HepG2 (cell line): Measurements from ENCODE around the gene AMOT. TPM values are rescaled to one million over a fixed set of nuclear protein-coding genes. Genes with fewer than 3 reads are reported as not detected.

Source experiments
- ATAC-seq: fragments of 200-7000 bp; cut with Tn5 transposase; 3 replicates; pipeline ENCODE4 v1.9.1; 2020; ENCODE audit warnings: mild to moderate bottlenecking, moderate library complexity
- BruUV-seq: library from RNA; stranded (reverse); fragments of 400-500 nt; replicated peaks from 2 replicates; lab custom pipeline; 2021; lab: Mats Ljungman, UMichigan
- CTCF ChIA-PET: fragments of 300-600 bp; formaldehyde crosslinking; extraction: SDS; loops from one replicate; lab custom pipeline; 2021; ENCODE audit warnings: low total read pairs, inconsistent platforms, low intra/inter-chr PET ratio; lab: Yijun Ruan, JAX
- POLR2A ChIA-PET: fragments of 350-600 bp; sonication (Branson Sonifier 250); formaldehyde crosslinking; loops from one replicate; lab custom pipeline; 2020; ENCODE audit warnings: antibody characterized with exemption, inconsistent platforms; lab: Yijun Ruan, JAX
- DNase-seq: peaks from one replicate; pipeline ENCODE4 v3.0.0-alpha.2; 2015; ENCODE audit warnings: low spot score
- FAIRE-seq: peaks from 3 replicates; lab custom pipeline; 2011; peaks lifted over from hg19 to GRCh38; lab: Jason Lieb, UNC
- H2AFZ ChIP-seq: one replicate; pipeline ENCODE4 v1.6.1; 2011; ENCODE audit warnings: low read length, inconsistent platforms
- H3K27ac ChIP-seq: fragments of 300-600 bp; 3 replicates; pipeline ENCODE4 v1.8.0; 2011; ENCODE audit warnings: mixed run types, mild to moderate bottlenecking, mixed read lengths, low read length, inconsistent platforms; ENCODE audit not compliant: insufficient read depth; ENCODE audit errors: extremely low read length
- H3K27me3 ChIP-seq, 2 experiments: fragments of 200-600 bp in 1 of 2; 2 replicates in 1 of 2; 3 replicates in 1 of 2; pipeline versions ENCODE4 v1.6.0 to v1.8.0; 2011; ENCODE audit warnings: low read length in 2 of 2, mild to moderate bottlenecking in 2 of 2, moderate library complexity in 2 of 2, inconsistent platforms in 1 of 2; ENCODE audit not compliant: insufficient read depth in 2 of 2, control insufficient read depth in 1 of 2
- H3K36me3 ChIP-seq, 2 experiments: fragments of 200-600 bp in 1 of 2; replicated peaks in 1 of 2; 2 replicates in 1 of 2; 3 replicates in 1 of 2; pipeline versions ENCODE4 v1.5.1 to v1.8.0; 2011; ENCODE audit warnings: low read length in 2 of 2, inconsistent platforms in 1 of 2; ENCODE audit not compliant: insufficient read depth in 2 of 2, control insufficient read depth in 1 of 2
- H3K4me1 ChIP-seq: 2 replicates; pipeline ENCODE4 v1.5.1; 2012; ENCODE audit warnings: low read length, inconsistent platforms; ENCODE audit not compliant: insufficient read depth
- H3K4me2 ChIP-seq: 2 replicates; pipeline ENCODE4 v1.6.0; 2011; ENCODE audit warnings: low read depth, low read length, inconsistent platforms
- H3K4me3 ChIP-seq, 3 experiments: fragments of 200-600 bp in 1 of 3; sonication (generic), shearing (Covaris generic) in 1 of 3; replicated peaks in 1 of 3; 2 replicates each; pipeline ENCODE4 v1.5.1; 2011 to 2016; ENCODE audit warnings: low read length in 3 of 3, inconsistent platforms in 2 of 3, low read depth in 2 of 3, mild to moderate bottlenecking in 2 of 3, control low read depth in 1 of 3, mixed read lengths in 1 of 3; ENCODE audit not compliant: insufficient read depth in 1 of 3
- H3K79me2 ChIP-seq: one replicate; pipeline ENCODE4 v1.6.1; 2011; ENCODE audit warnings: low read length, inconsistent platforms; ENCODE audit not compliant: insufficient read depth
- H3K9ac ChIP-seq: 2 replicates; pipeline ENCODE4 v1.6.0; 2011; ENCODE audit warnings: mild to moderate bottlenecking, low read depth, low read length, inconsistent platforms; ENCODE audit not compliant: insufficient read depth
- H3K9me3 ChIP-seq: 2 replicates; pipeline ENCODE4 v1.5.1; 2012; ENCODE audit warnings: mild to moderate bottlenecking, low read length
- H4K20me1 ChIP-seq: 2 replicates; pipeline ENCODE4 v1.6.0; 2011; ENCODE audit warnings: inconsistent platforms, mild to moderate bottlenecking, low read length, moderate library complexity; ENCODE audit not compliant: insufficient read depth
- ARID5B ChIP-seq: IDR thresholded peaks from 2 replicates; pipeline ENCODE4 v1.4.0; 2020; ENCODE audit warnings: mild to moderate bottlenecking, missing genetic modification reagents
- FOXA1 ChIP-seq, 2 experiments: fragments of 450-650 bp in 1 of 2; sonication (generic) in 1 of 2; formaldehyde crosslinking in 1 of 2; IDR thresholded peaks; 2 replicates each; pipeline versions ENCODE4 v1.4.0 to v1.6.1; 2016 to 2020; ENCODE audit warnings: missing genetic modification reagents in 1 of 2
- HMGA1 ChIP-seq: sonication (generic); formaldehyde crosslinking; conservative IDR thresholded peaks from 2 replicates; pipeline ENCODE4 v1.4.0; 2020; ENCODE audit warnings: missing genetic modification reagents
- HOXA7 ChIP-seq: sonication (generic); formaldehyde crosslinking; IDR thresholded peaks from 2 replicates; pipeline ENCODE4 v1.8.1; 2022; ENCODE audit warnings: mild to moderate bottlenecking, missing genetic modification reagents, moderate library complexity
- TAF1 ChIP-seq: sonication (generic); formaldehyde crosslinking; IDR thresholded peaks from 2 replicates; pipeline ENCODE4 v1.4.0; 2020; ENCODE audit warnings: missing genetic modification reagents
- ZNF326 ChIP-seq: sonication (generic); formaldehyde crosslinking; IDR thresholded peaks from 2 replicates; pipeline ENCODE4 v1.4.0; 2020; ENCODE audit warnings: missing genetic modification reagents, borderline replicate concordance
- WGBS: methylation state at CpG from one replicate; pipeline ENCODE4 v1.1.6; 2017; ENCODE audit warnings: low lambda C conversion rate; 5-methylcytosine and 5-hydroxymethylcytosine counted together
- in situ Hi-C: cut with HindIII; loops from 2 replicates; pipeline ENCODE4 v1.10.0; 2017; ENCODE audit warnings: low pct_unique_long_range_greater_than_20kb; ENCODE audit not compliant: extremely low pct_ligation_motif_present
- intact Hi-C: fragments of 100-400 bp; cut with micrococcal nuclease; formaldehyde crosslinking; loops from one replicate; pipeline ENCODE4 v1.10.0; 2022; ENCODE audit not compliant: unreplicated experiment
- polyA plus RNA-seq, 8 experiments: library from polyadenylated mRNA; depleted of rRNA in 3 of 8; stranded (reverse) in 7 of 8; unstranded in 1 of 8; fragments of >200 nt; fragmentation: Illumina TruSeq in 4 of 8; extraction: Trizol in 4 of 8; gene quantifications; 2 replicates each; pipeline versions ENCODE4 v1.2.1 to v1.2.3, GENCODE V29; 2011 to 2016; ENCODE audit warnings: low read depth in 4 of 8, missing spikeins in 1 of 8, mixed read lengths in 1 of 8; ENCODE audit not compliant: insufficient read depth in 1 of 8
- total RNA-seq, 5 experiments: library from RNA; depleted of rRNA; stranded (reverse); fragments of >200 nt; fragmentation: Illumina TruSeq; extraction: Trizol; gene quantifications; 2 replicates each; pipeline ENCODE4 v1.2.3, GENCODE V29; 2016; ENCODE audit warnings: low read depth in 1 of 5
- TF ChIP-seq, protein P1 (sequence below): sonication (generic); formaldehyde crosslinking; IDR thresholded peaks from 2 replicates; pipeline ENCODE4 v1.5.0; 2020; ENCODE audit warnings: mild to moderate bottlenecking, missing genetic modification reagents
- TF ChIP-seq, protein P2 (sequence below), 2 experiments: sonication (generic) in 1 of 2; formaldehyde crosslinking in 1 of 2; IDR thresholded peaks; 2 replicates each; pipeline versions ENCODE4 v1.5.1 to v1.6.1; 2011 to 2020; ENCODE audit warnings: borderline replicate concordance in 1 of 2, low read depth in 1 of 2, low read length in 1 of 2, mild to moderate bottlenecking in 1 of 2, missing genetic modification reagents in 1 of 2, moderate library complexity in 1 of 2

The AMOT gene
- total and polyA plus RNA-seq, 2 of the 13 experiments (the other 11 are each of a cell fraction or from before 2014, with no cell fraction given): 0.13 to 0.91 TPM

DNA sequence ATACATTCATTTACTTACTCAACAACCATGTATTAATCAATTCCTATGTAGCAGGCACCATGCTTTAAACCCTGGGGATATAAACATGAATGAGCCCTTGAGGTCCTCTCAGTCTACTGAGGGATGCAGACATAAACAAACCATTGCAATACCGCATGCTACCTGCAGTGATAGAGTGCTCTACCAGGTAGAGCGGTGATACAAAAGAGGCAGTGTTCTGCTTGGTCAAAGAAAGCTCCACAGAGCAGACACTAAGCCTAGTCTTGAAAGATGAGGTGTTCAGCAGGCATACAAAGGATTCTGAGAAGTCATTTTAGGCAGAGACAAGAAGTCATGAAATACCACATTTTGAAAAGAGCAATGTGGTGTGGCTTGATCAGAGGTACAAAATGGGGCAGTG lies 26.9 kb upstream of the AMOT start (continued):
- TF ChIP-seq, protein P1, sequence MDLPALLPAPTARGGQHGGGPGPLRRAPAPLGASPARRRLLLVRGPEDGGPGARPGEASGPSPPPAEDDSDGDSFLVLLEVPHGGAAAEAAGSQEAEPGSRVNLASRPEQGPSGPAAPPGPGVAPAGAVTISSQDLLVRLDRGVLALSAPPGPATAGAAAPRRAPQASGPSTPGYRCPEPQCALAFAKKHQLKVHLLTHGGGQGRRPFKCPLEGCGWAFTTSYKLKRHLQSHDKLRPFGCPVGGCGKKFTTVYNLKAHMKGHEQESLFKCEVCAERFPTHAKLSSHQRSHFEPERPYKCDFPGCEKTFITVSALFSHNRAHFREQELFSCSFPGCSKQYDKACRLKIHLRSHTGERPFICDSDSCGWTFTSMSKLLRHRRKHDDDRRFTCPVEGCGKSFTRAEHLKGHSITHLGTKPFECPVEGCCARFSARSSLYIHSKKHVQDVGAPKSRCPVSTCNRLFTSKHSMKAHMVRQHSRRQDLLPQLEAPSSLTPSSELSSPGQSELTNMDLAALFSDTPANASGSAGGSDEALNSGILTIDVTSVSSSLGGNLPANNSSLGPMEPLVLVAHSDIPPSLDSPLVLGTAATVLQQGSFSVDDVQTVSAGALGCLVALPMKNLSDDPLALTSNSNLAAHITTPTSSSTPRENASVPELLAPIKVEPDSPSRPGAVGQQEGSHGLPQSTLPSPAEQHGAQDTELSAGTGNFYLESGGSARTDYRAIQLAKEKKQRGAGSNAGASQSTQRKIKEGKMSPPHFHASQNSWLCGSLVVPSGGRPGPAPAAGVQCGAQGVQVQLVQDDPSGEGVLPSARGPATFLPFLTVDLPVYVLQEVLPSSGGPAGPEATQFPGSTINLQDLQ (CRISPR knock-in tag): no peak
- TF ChIP-seq HOXA7 (no peak), ARID5B (CRISPR knock-in tag) (no peak), TAF1 (no peak)

DNA sequence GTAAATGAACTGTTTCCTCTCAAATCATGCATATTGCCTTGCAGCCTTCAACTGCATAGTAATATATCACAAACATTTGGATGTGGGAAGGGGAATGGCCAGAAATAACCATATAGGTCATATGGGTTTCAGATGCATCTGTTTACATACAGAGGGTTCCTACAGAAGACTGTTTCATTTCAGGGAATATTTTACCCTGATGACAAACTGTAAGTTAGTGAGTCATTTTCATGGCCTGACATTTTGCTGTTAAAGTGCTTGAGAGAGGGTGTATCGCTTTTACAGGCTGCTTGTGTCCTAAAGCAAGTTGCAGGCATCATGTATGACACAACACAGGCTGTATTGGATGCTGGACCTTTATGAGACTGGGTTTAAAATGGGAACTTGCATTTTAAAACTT lies 25.5 kb upstream of the AMOT start:
- DNase-seq: no peak
- H3K9me3 ChIP-seq: no peaks in the 10 kb centered on the region
- H3K4me1 ChIP-seq: no peaks in the 10 kb centered on the region
- intact Hi-C loops: no loop called here
- H2AFZ ChIP-seq: no peak overlapping the region
- in situ Hi-C loops: no loop called here
- no peak overlapping the region for H3K4me2 ChIP-seq
- CTCF ChIA-PET: no interaction called here
- POLR2A ChIA-PET: no interaction called here
- no peak overlapping the region for H3K4me3 ChIP-seq
- TF ChIP-seq FOXA1 (IDR thresholded peaks at IDR 0.05) (no peak), FOXA1 (CRISPR knock-in tag; IDR thresholded peaks at IDR 0.05) (no peak), HMGA1 (no peak), ZNF326 (CRISPR knock-in tag) (no peak)
- TF ChIP-seq, protein P2, sequence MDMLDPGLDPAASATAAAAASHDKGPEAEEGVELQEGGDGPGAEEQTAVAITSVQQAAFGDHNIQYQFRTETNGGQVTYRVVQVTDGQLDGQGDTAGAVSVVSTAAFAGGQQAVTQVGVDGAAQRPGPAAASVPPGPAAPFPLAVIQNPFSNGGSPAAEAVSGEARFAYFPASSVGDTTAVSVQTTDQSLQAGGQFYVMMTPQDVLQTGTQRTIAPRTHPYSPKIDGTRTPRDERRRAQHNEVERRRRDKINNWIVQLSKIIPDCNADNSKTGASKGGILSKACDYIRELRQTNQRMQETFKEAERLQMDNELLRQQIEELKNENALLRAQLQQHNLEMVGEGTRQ (IDR thresholded peaks at IDR 0.05; ENCODE audit: low read depth, low read length): no peak
- TF ChIP-seq, protein P2 (CRISPR knock-in tag; IDR thresholded peaks at IDR 0.05; ENCODE audit: borderline replicate concordance): no peak
- H3K27me3 ChIP-seq: no peaks in the 10 kb centered on the region
- H3K79me2 ChIP-seq: no peaks in the 10 kb centered on the region
- no peaks in the 10 kb centered on the region for H3K36me3 ChIP-seq
- H3K27ac ChIP-seq: no peak overlapping the region
- BruUV-seq: no TSS peak
- no peak overlapping the region for H3K9ac ChIP-seq
- WGBS: 0% methylated on average over 1 of the region's 1 CpG
- ATAC-seq: no peak
- no peak for FAIRE-seq
- H4K20me1 ChIP-seq: no peaks in the 10 kb centered on the region
